GM12878 (cell line): ENCODE data around the gene CDKL5. TPM values are rescaled to one million over a fixed set of nuclear protein-coding genes. Genes with fewer than 3 reads are reported as not detected.

Experiments
- ATAC-seq: fragments of 200-7000 bp; cut with Tn5 transposase; 3 replicates; pipeline ENCODE4 v1.9.1; 2020; ENCODE audit warnings: mild to moderate bottlenecking, moderate library complexity
- BruUV-seq: library from RNA; stranded (reverse); fragments of 400-500 nt; replicated peaks from 2 replicates; lab custom pipeline; 2021; lab: Mats Ljungman, UMichigan
- CTCF ChIA-PET: fragments of 300-600 bp; sonication (Branson Sonifier 250); formaldehyde crosslinking; extraction: SDS; loops from one replicate; lab custom pipeline; 2021; ENCODE audit warnings: inconsistent platforms; lab: Yijun Ruan, JAX
- POLR2A ChIA-PET: fragments of 350-600 bp; formaldehyde crosslinking; extraction: SDS; loops from one replicate; lab custom pipeline; 2021; ENCODE audit warnings: inconsistent platforms; lab: Charles Lee
- RAD21 ChIA-PET: fragments of 300-600 bp; sonication (Branson Sonifier 250); formaldehyde crosslinking; loops from one replicate; lab custom pipeline; 2023; ENCODE audit warnings: antibody characterized with exemption; ENCODE audit not compliant: unreplicated experiment; lab: Charles Lee
- SMC1A ChIA-PET: fragments of 300-600 bp; sonication (Branson Sonifier 250); formaldehyde crosslinking; loops from one replicate; lab custom pipeline; 2023; ENCODE audit not compliant: unreplicated experiment, uncharacterized antibody; lab: Charles Lee
- DNase-seq: peaks from one replicate; pipeline ENCODE4 v3.0.0-alpha.2; 2011; ENCODE audit warnings: low read depth, low spot score
- FAIRE-seq: peaks from 3 replicates; lab custom pipeline; 2011; peaks lifted over from hg19 to GRCh38; lab: Jason Lieb, UNC
- H2AFZ ChIP-seq: 2 replicates; pipeline ENCODE4 v1.6.0; 2011; ENCODE audit warnings: low read depth, low read length, control low read depth; ENCODE audit not compliant: control insufficient read depth
- H3K27ac ChIP-seq: 2 replicates; pipeline ENCODE4 v1.5.1; 2011; ENCODE audit warnings: control low read depth; ENCODE audit not compliant: control insufficient read depth, insufficient read depth
- H3K27me3 ChIP-seq, 2 experiments: replicated peaks in 1 of 2; 2 replicates each; pipeline versions ENCODE4 v1.6.0 to v1.6.1; 2011; ENCODE audit warnings: low read length in 1 of 2; ENCODE audit not compliant: control insufficient read depth in 2 of 2, insufficient read depth in 2 of 2
- H3K36me3 ChIP-seq, 2 experiments: 2 replicates each; pipeline ENCODE4 v1.5.1; 2011; ENCODE audit warnings: low read length in 1 of 2; ENCODE audit not compliant: control insufficient read depth in 2 of 2, insufficient read depth in 2 of 2
- H3K4me1 ChIP-seq: 2 replicates; pipeline ENCODE4 v1.6.1; 2011; ENCODE audit warnings: mild to moderate bottlenecking, low read length, moderate library complexity, mixed read lengths; ENCODE audit not compliant: control insufficient read depth, insufficient read depth
- H3K4me2 ChIP-seq: 2 replicates; pipeline ENCODE4 v1.6.0; 2011; ENCODE audit warnings: control low read depth; ENCODE audit not compliant: control insufficient read depth, insufficient read depth
- H3K4me3 ChIP-seq: fragments of 200-600 bp; sonication (generic); 2 replicates; pipeline ENCODE4 v1.5.1; 2016
- H3K79me2 ChIP-seq: 2 replicates; pipeline ENCODE4 v1.6.0; 2011; ENCODE audit warnings: low read length; ENCODE audit not compliant: control insufficient read depth, insufficient read depth
- H3K9ac ChIP-seq: 2 replicates; pipeline ENCODE4 v1.8.0; 2011; ENCODE audit warnings: low read length, control low read depth, mixed read lengths; ENCODE audit not compliant: control insufficient read depth, insufficient read depth
- H3K9me3 ChIP-seq: replicated peaks from 3 replicates; pipeline ENCODE4 v1.5.1; 2011; ENCODE audit warnings: mild to moderate bottlenecking, low read length; ENCODE audit not compliant: control insufficient read depth, insufficient read depth
- H4K20me1 ChIP-seq: 2 replicates; pipeline ENCODE4 v1.6.0; 2011; ENCODE audit not compliant: control insufficient read depth, insufficient read depth
- BCL11A ChIP-seq: IDR thresholded peaks from 2 replicates; pipeline ENCODE4 v1.6.1; 2011; ENCODE audit warnings: low read depth, low read length
- CHD1 ChIP-seq: IDR thresholded peaks from 2 replicates; pipeline ENCODE4 v1.6.1; 2012; ENCODE audit warnings: low read depth, low read length, improper control_type of control experiment
- HCFC1 ChIP-seq: fragments of 150-350 bp; IDR thresholded peaks from 2 replicates; pipeline ENCODE4 v1.6.1; 2014; ENCODE audit warnings: low read length
- KLF5 ChIP-seq: fragments of 450-650 bp; IDR thresholded peaks from 2 replicates; pipeline ENCODE4 v1.6.1; 2014; ENCODE audit warnings: mild to moderate bottlenecking; ENCODE audit not compliant: partially characterized antibody
- NFYB ChIP-seq: IDR thresholded peaks from 2 replicates; pipeline ENCODE4 v1.6.1; 2011; ENCODE audit warnings: low read depth, mild to moderate bottlenecking, low read length, improper control_type of control experiment, moderate library complexity; ENCODE audit not compliant: insufficient read depth
- TCF12 ChIP-seq: IDR thresholded peaks from 2 replicates; pipeline ENCODE4 v1.6.1; 2011; ENCODE audit warnings: low read depth, mild to moderate bottlenecking, low read length
- ZNF217 ChIP-seq: fragments of 450-650 bp; IDR thresholded peaks from 2 replicates; pipeline ENCODE4 v1.6.1; 2017; ENCODE audit warnings: antibody characterized with exemption, mild to moderate bottlenecking
- WGBS: methylation state at CpG from one replicate; pipeline ENCODE4 v1.1.6; 2016; ENCODE audit warnings: low lambda C conversion rate; ENCODE audit not compliant: insufficient replicate concordance, insufficient coverage; ENCODE audit errors: missing lambda C conversion rate; 5-methylcytosine and 5-hydroxymethylcytosine counted together
- in situ Hi-C: fragments of 300-500 bp; cut with MboI; formaldehyde crosslinking; loops from 9 replicates; pipeline ENCODE4 v1.14.3; 2018; ENCODE audit warnings: mixed read lengths
- intact Hi-C: fragments of 100-400 bp; cut with micrococcal nuclease; formaldehyde crosslinking; loops from one replicate; pipeline ENCODE4 v1.14.2; 2022; ENCODE audit not compliant: unreplicated experiment
- polyA plus RNA-seq, 11 experiments: library from polyadenylated mRNA; depleted of rRNA in 4 of 11; unstranded in 6 of 11; stranded (reverse) in 5 of 11; fragments of >200 nt; fragmentation: Nextera tagmentation in 4 of 11; fragmentation: Illumina TruSeq in 1 of 11; extraction: Ambion mirVana in 4 of 11; extraction: Trizol in 1 of 11; gene quantifications; 1 replicate in 1 of 11; 2 replicates in 10 of 11; pipeline versions ENCODE4 v1.2.1 to v1.2.3, GENCODE V29; 2011 to 2016; ENCODE audit warnings: inconsistent platforms in 2 of 11, missing spikeins in 2 of 11, low read depth in 1 of 11
- total RNA-seq, 4 experiments: library from RNA; depleted of rRNA in 3 of 4; stranded (reverse); fragments of >200 nt in 3 of 4; fragmentation: Illumina TruSeq in 1 of 4; extraction: Trizol in 1 of 4; gene quantifications; 2 replicates each; pipeline versions ENCODE4 v1.2.1 to v1.2.3, GENCODE V29; 2013 to 2021
- TF ChIP-seq, protein P1 (sequence below): fragments of 450-650 bp; IDR thresholded peaks from 2 replicates; pipeline ENCODE4 v1.6.1; 2017; ENCODE audit warnings: mild to moderate bottlenecking
- TF ChIP-seq, protein P2 (sequence below): fragments of 450-650 bp; IDR thresholded peaks from 2 replicates; pipeline ENCODE4 v1.6.1; 2016; ENCODE audit warnings: mild to moderate bottlenecking, moderate library complexity, borderline replicate concordance

Gene CDKL5
- total and polyA plus RNA-seq, 10 of the 15 experiments (the other 5 are each of a cell fraction or from before 2014, with no cell fraction given) = 1.4 to 14.5 (median 6.3) TPM

DNA sequence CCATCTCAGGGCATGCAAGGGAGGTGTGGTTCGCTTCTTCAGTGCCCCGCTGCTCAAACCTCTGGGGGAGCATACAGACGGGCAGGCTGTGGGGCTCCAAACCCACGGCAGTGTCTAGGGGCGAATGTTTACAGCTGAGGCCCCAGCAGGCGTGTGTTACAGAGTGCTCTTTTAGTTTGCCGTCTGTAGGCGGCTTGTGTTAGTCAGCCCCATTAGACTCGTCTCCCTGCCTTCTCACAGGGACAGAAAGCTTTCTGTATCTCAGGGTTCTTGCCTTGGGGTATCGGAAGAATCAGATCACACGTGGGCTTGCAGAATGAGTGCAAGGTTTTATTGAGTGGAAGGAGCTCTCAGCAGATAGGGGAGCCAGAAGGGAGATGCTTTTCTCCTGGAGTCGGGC is 235.9 kb downstream of the CDKL5 start (continued):
- TF ChIP-seq, protein P1, sequence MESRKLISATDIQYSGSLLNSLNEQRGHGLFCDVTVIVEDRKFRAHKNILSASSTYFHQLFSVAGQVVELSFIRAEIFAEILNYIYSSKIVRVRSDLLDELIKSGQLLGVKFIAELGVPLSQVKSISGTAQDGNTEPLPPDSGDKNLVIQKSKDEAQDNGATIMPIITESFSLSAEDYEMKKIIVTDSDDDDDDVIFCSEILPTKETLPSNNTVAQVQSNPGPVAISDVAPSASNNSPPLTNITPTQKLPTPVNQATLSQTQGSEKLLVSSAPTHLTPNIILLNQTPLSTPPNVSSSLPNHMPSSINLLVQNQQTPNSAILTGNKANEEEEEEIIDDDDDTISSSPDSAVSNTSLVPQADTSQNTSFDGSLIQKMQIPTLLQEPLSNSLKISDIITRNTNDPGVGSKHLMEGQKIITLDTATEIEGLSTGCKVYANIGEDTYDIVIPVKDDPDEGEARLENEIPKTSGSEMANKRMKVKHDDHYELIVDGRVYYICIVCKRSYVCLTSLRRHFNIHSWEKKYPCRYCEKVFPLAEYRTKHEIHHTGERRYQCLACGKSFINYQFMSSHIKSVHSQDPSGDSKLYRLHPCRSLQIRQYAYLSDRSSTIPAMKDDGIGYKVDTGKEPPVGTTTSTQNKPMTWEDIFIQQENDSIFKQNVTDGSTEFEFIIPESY = no peak
- no peak for TF ChIP-seq TCF12
- no peak for TF ChIP-seq HCFC1

DNA sequence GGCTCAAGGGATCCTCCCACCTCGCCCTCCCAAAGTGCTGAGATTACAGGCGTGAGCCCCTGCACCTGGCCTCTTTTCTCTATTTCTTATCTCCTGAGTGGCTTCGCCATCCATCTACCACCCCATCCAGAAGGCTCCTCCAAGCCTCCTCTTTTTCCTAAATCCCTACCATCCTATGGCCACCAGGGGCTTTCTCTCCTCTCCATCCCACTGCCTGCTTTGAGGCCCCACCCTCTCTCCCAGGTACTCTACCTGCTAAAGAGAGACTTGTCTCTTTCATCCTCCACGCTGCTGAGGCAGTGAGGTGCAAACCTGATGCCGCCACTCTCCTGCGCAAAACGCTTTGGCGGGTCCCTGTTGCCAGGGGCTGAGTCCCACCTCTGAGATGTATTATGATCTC is 239.5 kb downstream of the CDKL5 start:
- Histone ChIP-seq H3K36me3 (no peaks in the 10 kb centered on the region), H3K27me3 (no peaks in the 10 kb centered on the region), H3K79me2 (no peaks in the 10 kb centered on the region), H3K4me2 (no peak overlapping the region), H3K9ac (no peak overlapping the region), H3K4me1 (peaks cover 4% of the 10 kb centered on the region; the same call in 1 of the 2 replicates), H4K20me1 (no peaks in the 10 kb centered on the region), H3K27ac (no peak overlapping the region), H3K9me3 (no peaks in the 10 kb centered on the region; the same call in 2 of the 3 replicates), H2AFZ (no peak overlapping the region), H3K4me3 (no peak overlapping the region)
- ChIA-PET RAD21 (no interaction called here), CTCF (no interaction called here), POLR2A (no interaction called here), SMC1A (no interaction called here)
- DNase-seq (no peak), ATAC-seq (no peak), FAIRE-seq (no peak)
- no peak for TF ChIP-seq BCL11A
- no peak for TF ChIP-seq CHD1
- no peak for TF ChIP-seq ZNF217
- TF ChIP-seq KLF5 = no peak
- TF ChIP-seq, protein P2, sequence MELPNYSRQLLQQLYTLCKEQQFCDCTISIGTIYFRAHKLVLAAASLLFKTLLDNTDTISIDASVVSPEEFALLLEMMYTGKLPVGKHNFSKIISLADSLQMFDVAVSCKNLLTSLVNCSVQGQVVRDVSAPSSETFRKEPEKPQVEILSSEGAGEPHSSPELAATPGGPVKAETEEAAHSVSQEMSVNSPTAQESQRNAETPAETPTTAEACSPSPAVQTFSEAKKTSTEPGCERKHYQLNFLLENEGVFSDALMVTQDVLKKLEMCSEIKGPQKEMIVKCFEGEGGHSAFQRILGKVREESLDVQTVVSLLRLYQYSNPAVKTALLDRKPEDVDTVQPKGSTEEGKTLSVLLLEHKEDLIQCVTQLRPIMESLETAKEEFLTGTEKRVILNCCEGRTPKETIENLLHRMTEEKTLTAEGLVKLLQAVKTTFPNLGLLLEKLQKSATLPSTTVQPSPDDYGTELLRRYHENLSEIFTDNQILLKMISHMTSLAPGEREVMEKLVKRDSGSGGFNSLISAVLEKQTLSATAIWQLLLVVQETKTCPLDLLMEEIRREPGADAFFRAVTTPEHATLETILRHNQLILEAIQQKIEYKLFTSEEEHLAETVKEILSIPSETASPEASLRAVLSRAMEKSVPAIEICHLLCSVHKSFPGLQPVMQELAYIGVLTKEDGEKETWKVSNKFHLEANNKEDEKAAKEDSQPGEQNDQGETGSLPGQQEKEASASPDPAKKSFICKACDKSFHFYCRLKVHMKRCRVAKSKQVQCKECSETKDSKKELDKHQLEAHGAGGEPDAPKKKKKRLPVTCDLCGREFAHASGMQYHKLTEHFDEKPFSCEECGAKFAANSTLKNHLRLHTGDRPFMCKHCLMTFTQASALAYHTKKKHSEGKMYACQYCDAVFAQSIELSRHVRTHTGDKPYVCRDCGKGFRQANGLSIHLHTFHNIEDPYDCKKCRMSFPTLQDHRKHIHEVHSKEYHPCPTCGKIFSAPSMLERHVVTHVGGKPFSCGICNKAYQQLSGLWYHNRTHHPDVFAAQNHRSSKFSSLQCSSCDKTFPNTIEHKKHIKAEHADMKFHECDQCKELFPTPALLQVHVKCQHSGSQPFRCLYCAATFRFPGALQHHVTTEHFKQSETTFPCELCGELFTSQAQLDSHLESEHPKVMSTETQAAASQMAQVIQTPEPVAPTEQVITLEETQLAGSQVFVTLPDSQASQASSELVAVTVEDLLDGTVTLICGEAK = no peak
- no peak for TF ChIP-seq NFYB
- intact Hi-C loops = no loop called here
- in situ Hi-C loops = no loop called here
- BruUV-seq = no TSS peak
- WGBS = 65% methylated on average over 8 of the region's 8 CpGs
